ENCODE data around the gene CEP164.

CEP164 gene

GRCh38 chr11:117421041-117421440 lies 93.4 kb downstream of the CEP164 start:
- DNase-seq (ENCODE audit: low spot score) = peak; percentile 5

GRCh38 chr11:117421476-117421875 lies 93.8 kb downstream of the CEP164 start:
- no peak for DNase-seq (ENCODE audit: low spot score)

- no peak for DNase-seq (ENCODE audit: low spot score)
Observed at GRCh38 chr11:117423046-117423575, 95.5 kb downstream of the CEP164 start.

- no peak for DNase-seq (ENCODE audit: low spot score)
Observed at GRCh38 chr11:117424781-117425180, 97.1 kb downstream of the CEP164 start.

- no peak for DNase-seq (ENCODE audit: low spot score)
Observed at GRCh38 chr11:117425679-117426296, 98.1 kb downstream of the CEP164 start.

GRCh38 chr11:117426297-117426685 lies 98.6 kb downstream of the CEP164 start:
- DNase-seq (ENCODE audit: low spot score) = peak; percentile 62

- no peak for DNase-seq (ENCODE audit: low spot score)
Observed at GRCh38 chr11:117426941-117427340, 99.3 kb downstream of the CEP164 start.

GRCh38 chr11:117427356-117427874 lies 99.8 kb downstream of the CEP164 start:
- no peak for DNase-seq (ENCODE audit: low spot score)

- DNase-seq (ENCODE audit: low spot score) = no peak
Observed at GRCh38 chr11:117428186-117428855, 100.7 kb downstream of the CEP164 start.

GRCh38 chr11:117428856-117429229 lies 101.2 kb downstream of the CEP164 start:
- DNase-seq (ENCODE audit: low spot score) = no peak

GRCh38 chr11:117430293-117430955 lies 102.8 kb downstream of the CEP164 start:
- DNase-seq (ENCODE audit: low spot score) = no peak

- no peak for DNase-seq (ENCODE audit: low spot score)
Observed at GRCh38 chr11:117431436-117431835, 103.8 kb downstream of the CEP164 start.

- no peak for DNase-seq (ENCODE audit: low spot score)
Observed at GRCh38 chr11:117433717-117434116, 106.1 kb downstream of the CEP164 start.

- DNase-seq (ENCODE audit: low spot score) = no peak
Observed at GRCh38 chr11:117434481-117434880, 106.8 kb downstream of the CEP164 start.

- DNase-seq (ENCODE audit: low spot score) = no peak
Observed at GRCh38 chr11:117435326-117435725, 107.7 kb downstream of the CEP164 start.

- DNase-seq (ENCODE audit: low spot score) = no peak
Observed at GRCh38 chr11:117437041-117437790, 109.6 kb downstream of the CEP164 start.

- DNase-seq (ENCODE audit: low spot score) = no peak
Observed at GRCh38 chr11:117437791-117438130, 110.1 kb downstream of the CEP164 start.

- DNase-seq (ENCODE audit: low spot score) = no peak
Observed at GRCh38 chr11:117438371-117439000, 110.8 kb downstream of the CEP164 start.

GRCh38 chr11:117439256-117439655 lies 111.6 kb downstream of the CEP164 start:
- DNase-seq (ENCODE audit: low spot score) = no peak

- no peak for DNase-seq (ENCODE audit: low spot score)
Observed at GRCh38 chr11:117440258-117440657, 112.6 kb downstream of the CEP164 start.

GRCh38 chr11:117441146-117441975 lies 113.7 kb downstream of the CEP164 start:
- DNase-seq (ENCODE audit: low spot score) = no peak
